Body of pancreas (tissue), 4 donors: ENCODE results near the gene SLC25A53.

ENCODE experiments used
- CTCF ChIP-seq, 7 experiments: fragments of 450-650 bp in 4 of 7; fragments of 200-600 bp in 3 of 7; sonication (generic) in 3 of 7; IDR thresholded peaks; one replicate each; pipeline ENCODE4 v1.5.1; 2016 to 2019; ENCODE audit warnings: antibody characterized with exemption in 7 of 7
- POLR2A ChIP-seq, 3 donors: fragments of 450-650 bp; IDR thresholded peaks; one replicate each; pipeline ENCODE4 v1.6.1; 2016; ENCODE audit warnings: antibody characterized with exemption in 3 of 3, mild to moderate bottlenecking in 2 of 3

DNA sequence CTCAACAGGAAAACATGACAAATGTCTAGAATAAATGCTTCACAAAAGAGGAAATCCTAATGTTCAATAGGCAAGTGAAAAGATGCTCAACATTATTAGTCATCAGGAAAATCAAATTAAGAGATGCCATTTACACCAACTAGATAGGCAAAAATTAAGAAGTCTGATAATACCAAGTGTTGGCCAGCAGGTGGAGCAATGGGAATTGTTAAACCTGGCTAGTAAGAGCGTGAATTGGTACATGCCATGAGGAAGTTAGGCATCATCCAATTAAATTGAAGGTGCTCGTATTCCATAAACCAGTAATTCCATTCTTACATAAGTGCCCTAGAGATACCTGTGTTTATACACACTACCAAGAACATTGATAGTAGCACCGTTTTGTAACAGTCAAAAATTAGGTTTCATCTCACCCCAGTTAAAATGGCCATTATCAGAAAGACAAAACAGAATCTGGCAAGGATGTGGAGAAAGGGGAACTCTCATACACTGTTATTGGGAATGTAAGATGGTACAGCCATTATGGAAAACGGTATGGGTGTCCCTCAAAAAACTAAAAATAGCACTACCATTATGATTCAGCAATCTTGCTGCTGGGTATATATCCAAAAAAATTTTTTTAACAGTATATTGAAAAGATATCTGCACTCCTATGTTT, 58.5 kb downstream of the SLC25A53 start:
- TF ChIP-seq CTCF (IDR thresholded peaks at IDR 0.05) (peak; percentile 28 to 77 (median 56)), POLR2A (IDR thresholded peaks at IDR 0.05) (no peak)
